Non-pigmented ciliary epithelial cell (primary cell): ENCODE results near the gene PSAT1.

Experiments
- DNase-seq: peaks from one replicate; pipeline ENCODE4 v3.0.0-alpha.2; 2010; ENCODE audit warnings: low read depth

Gene PSAT1

GRCh38 chr9:78368236-78368635 is 71.3 kb downstream of the PSAT1 start:
- no peak for DNase-seq

DNA sequence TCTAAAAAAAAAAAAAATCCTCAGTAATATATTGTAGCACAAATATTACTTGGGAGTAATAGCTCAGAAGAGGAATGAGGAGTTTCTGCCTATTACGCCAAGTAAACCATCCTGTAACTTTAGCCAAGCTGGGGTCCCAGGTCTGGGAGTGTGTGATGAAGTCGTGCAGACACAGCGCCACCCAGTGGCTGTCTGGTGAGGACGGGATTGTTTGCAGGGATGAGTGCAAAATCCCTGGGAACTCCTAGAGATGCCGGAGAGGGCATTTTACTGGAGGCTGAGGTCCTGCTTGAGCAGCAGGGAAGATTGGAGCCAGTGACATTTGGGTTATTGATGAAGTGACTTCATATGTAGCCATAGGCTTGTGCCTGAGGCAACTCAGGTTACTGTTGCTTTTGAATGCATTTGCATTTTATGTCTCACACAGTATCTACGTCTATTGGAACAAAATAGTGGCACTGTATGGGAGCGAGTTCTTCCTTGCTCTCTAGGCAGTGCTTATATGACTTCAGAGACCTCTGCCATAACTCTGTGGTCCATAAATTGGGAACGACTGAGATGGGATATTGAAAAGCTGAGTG is 72.8 kb downstream of the PSAT1 start:
- DNase-seq, result no peak

- no peak for DNase-seq
These were observed 74.1 kb downstream of the PSAT1 start for GRCh38 chr9:78370991-78371390.

- DNase-seq, result no peak
These were observed 75.1 kb downstream of the PSAT1 start for GRCh38 chr9:78371981-78372380.
